Type B pancreatic cell (in vitro differentiated cells): ENCODE data around the gene PITPNB. TPM values are rescaled to one million over a fixed set of nuclear protein-coding genes. Genes with fewer than 3 reads are reported as not detected.

ENCODE experiments used
- DNase-seq: peaks from one replicate; pipeline ENCODE4 v3.0.0; 2021; ENCODE audit warnings: mixed read lengths; ENCODE audit not compliant: unreplicated experiment; ENCODE audit errors: extremely low spot score
- H3K27ac Mint-ChIP-seq: 2 replicates; pipeline ENCODE4 v1.8.0; 2021; ENCODE audit warnings: mild to moderate bottlenecking, mixed read lengths
- H3K27me3 Mint-ChIP-seq: 2 replicates; pipeline ENCODE4 v1.8.0; 2021; ENCODE audit warnings: mixed read lengths
- H3K36me3 Mint-ChIP-seq: 2 replicates; pipeline ENCODE4 v1.8.0; 2021; ENCODE audit warnings: mixed read lengths
- H3K4me1 Mint-ChIP-seq: one replicate; pipeline ENCODE4 v1.8.0; 2021; ENCODE audit warnings: mixed read lengths; ENCODE audit not compliant: unreplicated experiment
- H3K4me3 Mint-ChIP-seq: 2 replicates; pipeline ENCODE4 v1.8.0; 2021; ENCODE audit warnings: mild to moderate bottlenecking, mixed read lengths
- H3K9me3 Mint-ChIP-seq: 2 replicates; pipeline ENCODE4 v1.8.0; 2021; ENCODE audit warnings: mixed read lengths
- CTCF ChIP-seq: fragments of 200-600 bp; sonication (generic); conservative IDR thresholded peaks from 2 replicates; pipeline ENCODE4 v1.5.0; 2021; ENCODE audit warnings: antibody characterized with exemption, mild to moderate bottlenecking
- total RNA-seq: library from RNA; stranded (reverse); gene quantifications from 2 replicates; pipeline ENCODE4 v1.2.1, GENCODE V29; 2021; ENCODE audit warnings: low replicate concordance

PITPNB gene
- total RNA-seq, 1 donor from 2014 or later, result 73.2 TPM

- Mint-ChIP-seq H3K9me3 (no peaks in the 10 kb centered on the region), H3K27me3 (no peaks in the 10 kb centered on the region), H3K4me3 (no peak overlapping the region), H3K36me3 (peaks cover 14% of the 10 kb centered on the region), H3K4me1 (peaks cover 46% of the 10 kb centered on the region), H3K27ac (no peak overlapping the region)
- DNase-seq, result no peak
- no peak for TF ChIP-seq CTCF
These were observed 35.3 kb downstream of the PITPNB start for GRCh38 chr22:27883656-27884350.

GRCh38 chr22:27882507-27883290 is 36.4 kb downstream of the PITPNB start:
- no peak for TF ChIP-seq CTCF
- peaks cover 49% of the 10 kb centered on the region for H3K4me1 Mint-ChIP-seq
- peaks cover 14% of the 10 kb centered on the region for H3K36me3 Mint-ChIP-seq
- no peak overlapping the region for H3K27ac Mint-ChIP-seq
- H3K27me3 Mint-ChIP-seq, result no peaks in the 10 kb centered on the region
- no peaks in the 10 kb centered on the region for H3K9me3 Mint-ChIP-seq
- DNase-seq, result no peak
- no peak overlapping the region for H3K4me3 Mint-ChIP-seq

GRCh38 chr22:27881421-27881820 is 37.6 kb downstream of the PITPNB start:
- Mint-ChIP-seq H3K4me3 (no peak overlapping the region), H3K9me3 (no peaks in the 10 kb centered on the region), H3K36me3 (peaks cover 6% of the 10 kb centered on the region), H3K27ac (no peak overlapping the region), H3K4me1 (peaks cover 41% of the 10 kb centered on the region), H3K27me3 (no peaks in the 10 kb centered on the region)
- no peak for TF ChIP-seq CTCF
- no peak for DNase-seq

GRCh38 chr22:27880778-27881394 is 38.2 kb downstream of the PITPNB start:
- H3K27me3 Mint-ChIP-seq, result no peaks in the 10 kb centered on the region
- peak; percentile 86 for TF ChIP-seq CTCF
- no peaks in the 10 kb centered on the region for H3K9me3 Mint-ChIP-seq
- no peak for DNase-seq
- H3K36me3 Mint-ChIP-seq, result peaks cover 5% of the 10 kb centered on the region
- H3K4me3 Mint-ChIP-seq, result no peak overlapping the region
- H3K4me1 Mint-ChIP-seq, result peaks cover 37% of the 10 kb centered on the region
- H3K27ac Mint-ChIP-seq, result peak overlapping the region; percentile 15

GRCh38 chr22:27879923-27880322 is 39.1 kb downstream of the PITPNB start:
- peak; percentile 82 for TF ChIP-seq CTCF
- H3K9me3 Mint-ChIP-seq, result no peaks in the 10 kb centered on the region
- peaks cover 41% of the 10 kb centered on the region for H3K4me1 Mint-ChIP-seq
- H3K27me3 Mint-ChIP-seq, result no peaks in the 10 kb centered on the region
- no peak overlapping the region for H3K4me3 Mint-ChIP-seq
- H3K27ac Mint-ChIP-seq, result no peak overlapping the region
- no peak for DNase-seq
- H3K36me3 Mint-ChIP-seq, result peaks cover 5% of the 10 kb centered on the region
